CD4-positive, alpha-beta T cell treated with Interleukin-21 for 1 hour (primary cell): ENCODE results near the gene CERS1.
"Not testable (repeated sequence)": the region's sequence is repeated elsewhere in the genome, so short reads cannot be mapped to it uniquely, and the experiment has no call there.

Experiments used
- DNase-seq: peaks from one replicate; pipeline ENCODE4 v3.0.0-alpha.2; 2020

Gene CERS1

DNA sequence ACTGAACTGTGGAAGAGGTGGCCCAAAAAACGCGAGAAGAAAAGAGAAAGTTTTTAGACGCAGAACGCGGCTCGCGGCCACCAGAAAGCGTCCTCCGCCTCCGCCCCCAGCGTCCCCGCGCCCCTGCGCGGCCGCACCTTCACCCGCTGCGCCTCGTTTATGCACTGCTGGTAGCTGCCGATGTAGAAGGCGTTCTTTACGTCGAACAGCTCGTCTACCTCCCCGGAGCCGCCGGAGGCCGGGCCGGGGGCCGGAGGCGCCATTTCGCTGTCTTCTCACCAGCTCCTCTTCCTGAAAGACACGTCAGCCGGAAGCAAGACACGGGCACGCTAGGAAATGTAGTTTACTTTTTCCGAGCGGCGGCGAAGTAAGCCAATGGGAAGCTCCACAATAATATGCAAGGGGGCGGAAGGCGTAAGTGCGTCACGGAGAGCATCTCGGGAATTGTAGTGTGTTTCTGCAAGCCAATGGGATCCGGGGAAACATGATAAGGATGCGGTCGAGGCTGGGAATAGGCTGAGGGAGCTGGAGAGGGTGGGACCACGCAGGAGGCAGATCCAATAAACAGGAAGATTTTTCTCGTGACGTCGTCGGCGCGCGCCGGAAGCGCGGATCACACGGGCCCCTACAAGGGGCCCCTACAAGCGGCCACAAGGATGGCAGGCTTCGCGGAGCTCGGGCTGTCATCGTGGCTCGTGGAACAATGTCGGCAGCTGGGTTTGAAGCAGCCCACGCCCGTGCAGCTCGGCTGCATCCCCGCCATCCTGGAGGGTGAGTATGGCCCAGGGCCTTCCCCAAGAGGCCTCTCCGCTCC, 23.3 kb upstream of the CERS1 start, which contains the start of the genes COPE and DDX49:
Gene COPE (minus strand): TSS at position 302 of the 814 bp plus-strand sequence. CDS start 39 bp downstream, at position 263.
Gene DDX49 (plus strand): TSS at position 630 of the 814 bp plus-strand sequence. CDS start 27 bp downstream, at position 657.
- peak; percentile 99 for DNase-seq

DNA sequence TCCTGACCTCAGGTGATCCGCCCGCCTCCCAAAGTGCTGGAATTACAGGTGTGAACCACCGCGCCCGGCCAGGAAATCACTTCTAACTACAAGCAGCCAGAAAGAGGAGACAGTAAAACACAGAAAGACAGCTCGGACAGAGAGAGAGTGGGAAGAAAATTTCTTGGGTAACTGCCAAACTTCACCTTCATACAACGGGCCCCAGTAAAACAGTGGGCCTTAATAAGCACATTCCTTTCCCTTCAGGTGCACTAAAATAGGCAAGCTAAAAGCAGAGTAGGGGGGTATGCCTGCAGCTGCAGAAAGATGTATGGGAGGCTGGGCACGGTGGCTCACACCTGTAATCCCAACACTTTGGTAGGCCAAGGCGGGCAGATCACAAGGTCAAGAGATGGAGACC, 21.6 kb upstream of the CERS1 start:
- not testable (repeated sequence) for DNase-seq

DNA sequence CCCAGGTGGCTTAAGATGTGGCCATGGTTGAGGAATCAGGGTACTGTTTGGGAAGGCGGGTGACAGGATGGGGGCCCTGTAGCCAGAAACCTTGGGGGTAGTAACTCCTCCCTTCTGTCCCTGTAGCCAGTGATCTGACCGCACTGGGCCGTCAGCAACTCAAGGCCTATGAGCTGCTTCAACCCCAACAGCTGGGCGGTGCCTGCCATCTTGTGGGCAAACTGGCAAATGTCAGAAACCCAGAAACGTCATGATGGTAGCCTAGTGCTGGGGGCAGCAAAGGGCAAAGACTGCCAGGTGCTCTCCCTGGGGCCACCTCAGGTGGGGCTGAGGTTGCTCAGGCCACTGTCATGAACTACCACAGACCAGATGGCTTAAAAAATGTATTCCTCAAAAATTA, 19.7 kb upstream of the CERS1 start:
- DNase-seq: peak; percentile 46

DNA sequence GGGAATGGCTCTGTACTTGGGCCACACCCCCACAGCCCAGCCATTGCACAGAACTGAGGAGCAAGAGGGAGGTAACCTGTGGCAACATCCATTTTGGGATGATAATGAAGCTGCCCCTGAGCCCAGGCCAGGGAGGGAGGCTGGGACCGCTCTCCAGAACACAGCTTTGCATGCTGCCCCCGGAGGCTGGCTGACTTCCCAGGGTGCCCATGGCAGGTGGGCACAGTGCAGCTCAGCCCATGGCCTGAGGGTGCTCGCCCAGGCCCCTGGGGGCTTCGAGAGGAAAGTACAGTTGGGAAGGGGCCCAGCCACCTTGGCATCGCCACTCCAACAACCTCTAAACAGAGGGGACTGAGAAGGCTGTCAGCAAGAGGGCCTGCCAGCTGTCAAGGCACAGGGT, 17.5 kb upstream of the CERS1 start:
- DNase-seq: no peak

DNA sequence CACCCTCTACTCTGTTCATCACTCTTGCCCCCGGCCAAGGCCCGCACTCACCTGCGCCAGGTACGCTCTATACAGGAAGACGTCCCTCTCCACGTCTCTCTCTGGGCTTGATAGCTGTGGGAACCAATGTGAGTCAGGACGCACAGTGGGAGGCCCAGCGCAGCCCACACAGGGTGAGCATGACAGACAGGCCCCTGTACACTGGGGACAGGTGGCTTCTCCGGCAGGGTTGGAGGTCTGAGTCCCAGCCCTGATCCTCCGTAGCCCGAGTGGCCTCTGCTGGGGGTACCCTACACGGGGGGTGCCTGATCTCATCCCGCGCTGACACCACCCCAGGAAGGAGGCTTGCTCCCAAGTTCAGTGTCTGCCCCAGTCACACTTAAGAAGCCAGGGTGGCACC, 17.0 kb upstream of the CERS1 start:
- DNase-seq: no peak

GRCh38 chr19:18910801-18911436, 15.0 kb upstream of the CERS1 start:
- DNase-seq: no peak

- DNase-seq: no peak
Measured at GRCh38 chr19:18910010-18910409, 14.1 kb upstream of the CERS1 start.

- DNase-seq: no peak
Measured at GRCh38 chr19:18908917-18909619, 13.1 kb upstream of the CERS1 start.

GRCh38 chr19:18906605-18907519, 10.9 kb upstream of the CERS1 start:
- DNase-seq: no peak

- DNase-seq: no peak
Measured at GRCh38 chr19:18905513-18906236, 9.7 kb upstream of the CERS1 start.

DNA sequence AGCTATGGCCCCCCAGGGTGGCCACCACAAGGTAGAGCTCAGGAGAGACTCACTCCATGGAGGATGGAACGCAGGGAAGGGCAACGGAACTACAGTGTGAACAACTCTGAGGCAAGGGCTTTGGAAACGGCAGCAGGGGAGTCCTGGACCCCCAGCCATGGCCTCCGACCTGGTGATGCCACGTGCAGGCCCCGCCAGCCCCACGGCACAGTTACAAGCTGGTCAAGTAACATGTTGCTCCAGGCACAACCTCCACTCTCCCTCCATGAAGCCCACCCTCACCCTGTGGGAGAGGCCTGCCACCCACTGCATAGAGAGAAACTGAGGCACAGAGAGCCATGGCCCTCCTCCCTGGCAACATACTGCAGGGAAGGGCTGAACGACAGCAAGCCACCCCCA, 9.1 kb upstream of the CERS1 start:
- no peak for DNase-seq

DNA sequence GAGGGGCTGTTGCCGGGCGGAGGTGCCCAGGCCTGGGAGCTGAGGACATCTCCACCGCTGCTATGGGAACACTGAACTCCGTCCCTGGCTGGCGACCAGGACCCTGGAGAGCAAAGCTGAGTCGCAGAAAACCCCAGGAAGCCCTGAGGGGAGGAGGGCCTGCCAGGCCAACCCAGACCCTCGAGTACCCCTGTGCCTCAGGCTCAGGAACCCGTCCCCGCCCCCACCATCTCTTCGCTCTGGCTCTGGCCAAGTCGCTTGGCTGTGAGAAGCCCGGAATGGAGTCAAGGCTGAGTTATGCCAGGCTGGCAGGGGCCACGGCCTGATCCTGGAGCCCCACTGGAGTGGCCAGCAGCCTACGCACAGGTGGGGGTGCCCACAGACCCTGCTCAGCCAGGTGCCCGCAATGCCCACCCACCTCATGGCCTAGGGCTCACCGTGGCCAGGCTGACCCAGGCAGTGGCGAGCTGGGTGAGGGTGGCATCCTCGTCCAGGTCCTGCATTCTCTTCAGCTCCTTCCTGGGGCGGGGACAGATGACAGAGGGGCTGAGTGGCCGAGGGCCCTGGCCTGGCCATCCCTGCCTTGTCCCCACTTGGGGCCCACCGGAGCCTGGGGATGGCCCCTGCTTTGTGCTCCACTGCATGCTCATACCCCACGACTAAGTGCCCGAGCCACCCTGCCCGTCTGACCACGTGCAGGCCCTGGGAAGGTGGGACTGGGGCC, 8.5 kb upstream of the CERS1 start:
- no peak for DNase-seq

- no peak for DNase-seq
Measured at GRCh38 chr19:18903156-18904037, 7.4 kb upstream of the CERS1 start.

DNA sequence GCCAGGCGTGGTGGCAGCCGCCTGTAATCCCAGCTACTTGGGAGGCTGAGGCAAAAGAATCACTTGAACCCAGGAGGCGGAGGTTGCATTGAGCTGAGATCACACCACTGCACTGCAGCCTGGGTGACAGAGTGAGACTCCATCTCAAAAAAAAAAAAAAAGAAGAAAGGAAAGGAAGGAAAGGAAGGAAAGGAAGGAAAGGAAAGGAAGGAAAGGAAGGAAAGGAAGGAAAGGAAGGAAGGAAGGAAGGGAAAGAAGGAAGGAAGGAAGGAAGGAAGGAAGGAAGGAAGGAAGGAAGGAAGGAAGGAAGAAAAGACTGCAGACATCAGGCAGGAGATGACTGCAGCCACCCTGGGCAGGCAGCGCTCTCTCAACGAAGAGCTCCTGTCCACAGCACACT, 6.6 kb upstream of the CERS1 start:
- DNase-seq: not testable (repeated sequence)

DNA sequence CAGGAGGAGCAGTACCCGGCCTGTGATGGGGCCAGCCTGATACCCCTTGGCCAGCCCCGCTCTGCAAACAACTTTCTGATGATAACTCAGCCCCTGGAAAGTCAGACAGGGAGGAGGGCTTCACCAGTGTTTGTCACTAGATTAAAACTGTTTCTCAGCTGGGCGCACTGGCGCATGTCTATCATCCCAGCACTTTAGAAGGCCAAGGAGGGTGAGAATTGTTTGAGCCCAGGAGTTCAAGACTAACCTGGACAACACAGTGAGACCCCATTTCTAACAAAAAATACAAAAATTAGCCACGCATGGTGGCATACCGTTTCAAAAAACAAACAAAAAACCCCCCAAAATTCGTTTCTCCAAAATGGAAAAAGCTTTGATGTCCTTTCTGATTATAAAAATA, 5.5 kb upstream of the CERS1 start:
- no peak for DNase-seq

DNA sequence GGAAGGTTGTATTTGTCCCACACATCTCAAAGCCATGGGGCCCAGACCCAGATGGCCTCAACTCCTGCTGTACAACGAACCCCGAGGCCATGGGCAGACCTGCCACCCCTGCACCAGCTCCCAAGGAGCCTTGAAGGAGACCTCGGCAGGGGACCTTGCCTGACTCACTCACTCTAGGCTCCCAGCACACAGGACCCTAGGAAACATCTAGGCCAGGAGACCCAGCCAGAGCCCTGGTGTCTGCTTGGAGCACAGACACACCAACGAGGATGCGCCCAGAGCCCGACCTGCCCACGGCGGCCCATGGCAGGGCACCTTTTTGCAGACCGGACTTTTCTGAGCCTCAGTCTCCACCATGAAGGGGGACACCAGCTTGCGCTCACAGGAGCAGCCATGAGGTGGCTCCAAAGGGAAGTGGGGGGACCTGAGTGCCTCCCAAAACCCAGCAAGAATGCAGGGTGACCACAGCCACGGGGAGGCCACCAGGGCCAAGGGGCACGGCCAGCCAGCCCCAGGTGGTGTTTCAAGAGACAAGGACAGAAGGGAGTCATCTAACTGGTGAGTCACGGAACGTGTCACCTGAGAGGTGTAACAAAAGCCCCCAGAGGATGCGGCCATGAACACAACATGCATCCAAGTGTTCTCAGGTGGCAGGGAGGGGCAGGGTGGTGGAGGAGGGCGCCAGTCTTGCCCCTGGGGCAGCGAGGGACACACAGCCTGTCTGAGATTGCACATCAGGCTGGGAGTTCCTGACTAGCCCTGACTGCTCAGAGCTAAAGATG, 4.9 kb upstream of the CERS1 start:
- no peak for DNase-seq

DNA sequence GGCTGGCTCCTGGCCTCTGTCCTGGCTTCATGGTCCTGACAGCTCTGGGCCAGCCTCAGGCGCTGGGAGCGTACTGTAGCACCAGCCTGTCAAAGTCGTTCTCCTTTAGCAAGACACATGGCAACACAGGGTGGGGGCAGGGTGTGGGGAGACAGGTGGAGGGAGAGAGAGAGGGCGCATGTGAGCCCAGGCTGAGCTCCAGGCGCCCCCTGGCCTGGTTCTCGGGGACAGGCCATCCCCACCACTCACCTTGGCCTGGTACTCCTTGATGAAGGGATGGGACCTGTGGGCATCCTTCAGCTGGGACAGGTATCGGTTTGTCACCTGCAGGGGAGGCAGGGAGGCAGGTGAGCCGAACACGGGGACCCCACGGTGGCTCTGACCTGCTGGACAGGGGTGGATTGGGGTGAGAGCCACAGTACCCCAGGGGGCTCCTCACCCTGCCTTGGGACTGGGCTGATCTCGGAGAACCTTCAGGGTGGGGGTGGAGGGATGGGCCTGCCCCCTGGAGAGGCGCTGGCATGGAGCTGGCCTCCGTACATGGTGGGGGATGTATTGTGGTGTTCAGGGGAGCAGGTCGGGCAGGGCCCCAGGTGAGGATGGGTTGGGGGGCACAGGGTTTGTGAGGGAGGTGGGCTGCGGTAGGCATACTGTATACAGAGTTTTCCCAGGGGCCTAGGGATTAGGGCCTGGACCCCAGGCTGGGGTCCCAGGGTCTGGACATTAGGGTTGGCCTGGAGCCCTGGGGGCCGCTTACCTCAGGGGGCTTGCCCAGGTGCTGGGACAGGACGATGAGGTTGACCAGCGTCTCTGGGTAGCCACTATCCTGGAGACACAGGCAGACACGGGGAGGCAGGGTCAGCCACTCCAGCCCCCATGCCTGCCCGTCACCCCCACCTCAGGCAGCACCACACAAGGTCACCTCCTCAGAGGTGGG, 3.9 kb upstream of the CERS1 start:
- DNase-seq: no peak
